Sigmoid colon (tissue), 7 donors: ENCODE data around the gene EMP2. TPM values are rescaled to one million over a fixed set of nuclear protein-coding genes. Genes with fewer than 3 reads are reported as not detected.

ENCODE experiments used
- DNase-seq: peaks from one replicate; pipeline ENCODE4 v3.0.0-alpha.2; 2019
- H3K27ac ChIP-seq, 4 donors: fragments of 200-600 bp; sonication (generic); one replicate each; pipeline ENCODE4 v1.5.1; 2016 to 2019; ENCODE audit warnings: mild to moderate bottlenecking in 1 of 4
- H3K27me3 ChIP-seq, 3 donors: fragments of 200-600 bp; sonication (generic); one replicate each; pipeline ENCODE4 v1.5.1; 2019; ENCODE audit warnings: mild to moderate bottlenecking in 1 of 3
- H3K36me3 ChIP-seq, 4 donors: fragments of 200-600 bp; sonication (generic); one replicate each; pipeline ENCODE4 v1.5.1; 2016 to 2019
- H3K4me1 ChIP-seq, 4 donors: fragments of 200-600 bp; sonication (generic); one replicate each; pipeline ENCODE4 v1.5.1; 2017 to 2019
- H3K4me3 ChIP-seq, 4 donors: fragments of 200-600 bp; sonication (generic); one replicate each; pipeline ENCODE4 v1.5.1; 2017 to 2019; ENCODE audit warnings: mild to moderate bottlenecking in 2 of 4, moderate library complexity in 1 of 4
- H3K9me3 ChIP-seq, 4 donors: fragments of 200-600 bp in 3 of 4; sonication (generic) in 3 of 4; one replicate each; pipeline versions ENCODE4 v1.5.1 to v1.6.1; 2013 to 2019
- CTCF ChIP-seq, 4 experiments: fragments of 450-650 bp in 3 of 4; fragments of 200-600 bp in 1 of 4; IDR thresholded peaks; one replicate each; pipeline ENCODE4 v1.5.1; 2016 to 2019; ENCODE audit warnings: antibody characterized with exemption in 4 of 4, mild to moderate bottlenecking in 3 of 4, moderate library complexity in 2 of 4
- EP300 ChIP-seq, 4 donors: sonication (generic); formaldehyde crosslinking; IDR thresholded peaks; one replicate each; pipeline ENCODE4 v1.6.1; 2017; ENCODE audit warnings: antibody characterized with exemption in 4 of 4
- POLR2A ChIP-seq, 2 donors: fragments of 450-650 bp; IDR thresholded peaks; one replicate each; pipeline ENCODE4 v1.6.1; 2016; ENCODE audit warnings: antibody characterized with exemption in 2 of 2, mild to moderate bottlenecking in 2 of 2, moderate library complexity in 2 of 2
- POLR2AphosphoS5 ChIP-seq, 4 donors: sonication (generic); formaldehyde crosslinking; IDR thresholded peaks; one replicate each; pipeline ENCODE4 v1.6.1; 2017; ENCODE audit warnings: antibody characterized with exemption in 4 of 4
- WGBS, 2 donors: extraction: QIAGEN DNeasy Blood & Tissue Kit; methylation state at CpG; one replicate each; pipeline ENCODE4 v1.1.7; 2013; 5-methylcytosine and 5-hydroxymethylcytosine counted together
- intact Hi-C: fragments of 100-400 bp; cut with DNase I; formaldehyde crosslinking; loops from one replicate; pipeline ENCODE4 v1.15.1; 2023
- polyA plus RNA-seq, 3 donors: library from polyadenylated mRNA; stranded (reverse); fragments of 200-250 nt; gene quantifications; one replicate each; pipeline ENCODE4 v1.2.3, GENCODE V29; 2013
- total RNA-seq, 4 donors: library from RNA; depleted of rRNA; stranded (reverse); fragments of >200 nt; gene quantifications; one replicate each; pipeline ENCODE4 v1.1.0, GENCODE V29; 2016
- donor health status: healthy with polysubstance abuse.
- donor health status: Bipolar disorder and iron deficiency.
- donor health status: healthy.

Gene EMP2
- total and polyA plus RNA-seq, 7 donors, result 7.2 to 57.3 (median 39.2) TPM

DNA sequence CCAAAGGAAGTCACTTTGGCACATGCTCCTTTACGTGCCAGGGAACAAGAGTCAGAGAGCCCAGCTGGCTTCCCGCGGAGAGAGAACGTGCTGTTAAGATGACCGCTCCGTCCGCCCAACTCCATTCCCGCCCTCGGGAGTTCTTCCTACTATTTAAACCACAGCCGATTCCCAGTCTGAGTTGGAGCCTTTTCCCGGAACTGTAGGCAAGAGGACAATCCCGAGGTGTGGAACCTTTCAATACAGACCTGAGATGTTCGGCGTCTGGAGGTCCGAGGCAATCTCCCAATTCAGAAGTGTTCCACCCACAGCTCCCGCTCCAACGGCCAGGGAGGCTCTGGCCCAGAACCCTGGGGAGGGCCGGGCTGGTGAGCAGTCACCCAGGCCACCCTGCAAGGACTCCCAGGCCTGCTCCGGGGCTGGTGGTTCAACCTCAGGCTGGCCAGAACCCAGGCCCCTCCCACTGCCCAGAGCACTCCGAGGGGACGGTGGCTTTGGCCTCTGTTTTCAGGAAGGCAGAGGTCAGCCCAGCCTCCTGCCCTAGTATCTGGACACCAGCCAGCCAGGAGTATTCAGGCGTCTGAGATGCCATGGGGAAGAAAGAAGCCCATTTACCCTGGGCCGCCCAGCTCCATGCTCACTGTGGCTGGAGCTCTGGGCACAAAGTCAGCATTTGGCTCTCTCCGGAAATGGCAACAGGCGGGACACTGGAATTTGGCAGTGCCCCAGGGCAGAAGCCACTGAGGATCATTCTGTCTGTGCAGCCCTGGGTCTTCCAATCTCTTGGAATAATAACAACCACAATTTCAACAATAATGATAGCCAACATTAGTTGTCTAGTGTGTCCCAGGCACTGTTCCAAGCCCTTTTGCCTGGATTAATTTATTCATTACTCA, 21.4 kb downstream of the EMP2 start:
- Histone ChIP-seq H3K9me3 (no peaks in the 10 kb centered on the region), H3K27me3 (no peaks in the 10 kb centered on the region), H3K27ac (peak overlapping the region; percentile 73 to 80 (median 78)), H3K4me3 (no peak overlapping the region), H3K36me3 (no peaks in the 10 kb centered on the region), H3K4me1 (peaks cover 0 to 47% (median 27%) of the 10 kb centered on the region in 4 donors)
- intact Hi-C loops, result no loop called here
- TF ChIP-seq POLR2AphosphoS5 (IDR thresholded peaks at IDR 0.05) (peak in 2 of 4 donors; percentile 13 to 31), EP300 (IDR thresholded peaks at IDR 0.05) (no peak)
- DNase-seq, result peak; percentile 83
- WGBS, 2 donors, result 74 to 78% methylated on average over 25 of the region's 25 CpGs

DNA sequence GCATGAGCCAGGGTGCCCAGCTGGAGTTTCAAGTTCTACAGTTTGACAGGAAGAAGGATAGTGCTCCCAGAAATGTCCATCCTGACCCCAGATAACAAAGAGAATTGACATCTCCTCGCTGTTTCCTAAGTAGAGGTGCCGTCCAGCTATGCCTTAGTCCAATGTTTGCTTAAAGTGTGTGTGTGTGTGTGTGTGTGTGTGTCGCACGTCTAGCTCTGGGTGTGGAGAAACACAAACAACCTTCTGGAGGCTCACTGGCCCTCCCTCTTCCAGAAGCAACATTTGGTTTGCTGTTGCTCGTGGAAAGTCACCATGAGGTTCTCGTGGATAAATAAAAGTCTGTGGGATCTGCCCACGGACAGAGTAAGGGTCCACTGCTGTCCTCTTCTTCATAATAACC, 22.1 kb downstream of the EMP2 start:
- Histone ChIP-seq H3K27ac (peak overlapping the region; percentile 73 to 80 (median 78)), H3K36me3 (no peaks in the 10 kb centered on the region), H3K27me3 (no peaks in the 10 kb centered on the region), H3K4me1 (peaks cover 0 to 53% (median 30%) of the 10 kb centered on the region in 4 donors), H3K9me3 (no peaks in the 10 kb centered on the region), H3K4me3 (no peak overlapping the region)
- TF ChIP-seq POLR2AphosphoS5 (IDR thresholded peaks at IDR 0.05) (no peak), EP300 (IDR thresholded peaks at IDR 0.05) (no peak), CTCF (IDR thresholded peaks at IDR 0.05) (no peak), POLR2A (IDR thresholded peaks at IDR 0.05) (no peak)
- DNase-seq, result no peak
- WGBS, 2 donors, result 56 to 63% methylated on average over 7 of the region's 7 CpGs
- intact Hi-C loops, result no loop called here

GRCh38 chr16:10557750-10558149, 22.6 kb downstream of the EMP2 start:
- Histone ChIP-seq H3K36me3 (no peaks in the 10 kb centered on the region), H3K4me3 (no peak overlapping the region), H3K9me3 (no peaks in the 10 kb centered on the region), H3K4me1 (peaks cover 0 to 59% (median 32%) of the 10 kb centered on the region in 4 donors), H3K27me3 (no peaks in the 10 kb centered on the region), H3K27ac (peak overlapping the region; percentile 73 to 80 (median 78))
- TF ChIP-seq POLR2A (IDR thresholded peaks at IDR 0.05), result no peak
- no peak for TF ChIP-seq CTCF (IDR thresholded peaks at IDR 0.05)
- TF ChIP-seq POLR2AphosphoS5 (IDR thresholded peaks at IDR 0.05), result no peak
- TF ChIP-seq EP300 (IDR thresholded peaks at IDR 0.05), result no peak
- DNase-seq, result no peak
- intact Hi-C loops, result no loop called here
- WGBS, 2 donors, result 82 to 91% methylated on average over 5 of the region's 5 CpGs

- H3K9me3 ChIP-seq, result no peaks in the 10 kb centered on the region
- no peak overlapping the region for H3K4me3 ChIP-seq
- H3K36me3 ChIP-seq, result no peaks in the 10 kb centered on the region
- 93% methylated on average over 3 of the region's 3 CpGs for WGBS, 2 donors
- no peaks in the 10 kb centered on the region for H3K27me3 ChIP-seq
- DNase-seq, result no peak
- H3K27ac ChIP-seq, result no peak overlapping the region
- no peak for TF ChIP-seq EP300 (IDR thresholded peaks at IDR 0.05)
- no peak for TF ChIP-seq CTCF (IDR thresholded peaks at IDR 0.05)
- TF ChIP-seq POLR2A (IDR thresholded peaks at IDR 0.05), result no peak
- TF ChIP-seq POLR2AphosphoS5 (IDR thresholded peaks at IDR 0.05), result no peak
- intact Hi-C loops, result no loop called here
- peaks cover 0 to 61% (median 29%) of the 10 kb centered on the region in 4 donors for H3K4me1 ChIP-seq
Measured at GRCh38 chr16:10556236-10556635, 24.2 kb downstream of the EMP2 start.

- TF ChIP-seq CTCF (IDR thresholded peaks at IDR 0.05) (no peak), EP300 (IDR thresholded peaks at IDR 0.05) (no peak), POLR2AphosphoS5 (IDR thresholded peaks at IDR 0.05) (no peak), POLR2A (IDR thresholded peaks at IDR 0.05) (no peak)
- Histone ChIP-seq H3K9me3 (no peaks in the 10 kb centered on the region), H3K36me3 (peaks cover 0 to 3% (median 0%) of the 10 kb centered on the region in 4 donors), H3K4me3 (no peak overlapping the region), H3K27me3 (no peaks in the 10 kb centered on the region), H3K4me1 (peaks cover 0 to 45% (median 22%) of the 10 kb centered on the region in 4 donors), H3K27ac (no peak overlapping the region)
- intact Hi-C loops, result no loop called here
- 76 to 91% methylated on average over 7 of the region's 7 CpGs for whole genome bisulfite sequencing, 2 donors
- DNase-seq, result no peak
Measured at GRCh38 chr16:10554569-10554968, 25.8 kb downstream of the EMP2 start.
